Brain microvascular endothelial cell (primary cell): Measurements from ENCODE around the gene SNAI1.

Experiments
- DNase-seq: peaks from one replicate; pipeline ENCODE4 v3.0.0-alpha.2; 2020
- H3K27ac ChIP-seq: fragments of 250-450 bp; sonication (Bioruptor Pico); 2 replicates; pipeline ENCODE4 v1.5.1; 2020; ENCODE audit warnings: mild to moderate bottlenecking, moderate library complexity
- H3K27me3 ChIP-seq: fragments of 250-450 bp; sonication (Bioruptor Pico); replicated peaks from 2 replicates; pipeline ENCODE4 v1.5.1; 2020; ENCODE audit warnings: mild to moderate bottlenecking
- H3K36me3 ChIP-seq: fragments of 250-450 bp; sonication (Bioruptor Pico); replicated peaks from 2 replicates; pipeline ENCODE4 v1.5.1; 2020; ENCODE audit warnings: mild to moderate bottlenecking
- H3K4me3 ChIP-seq: 2 replicates; pipeline ENCODE4 v1.5.1; 2011; ENCODE audit warnings: low read depth, mild to moderate bottlenecking, control low read depth, low read length, moderate library complexity
- in situ Hi-C: cut with HindIII; loops from 2 replicates; pipeline ENCODE4 v1.10.0; 2017; ENCODE audit warnings: low sequenced_read_pairs, low pct_ligation_motif_present
- TF ChIP-seq, protein P1 (sequence below): IDR thresholded peaks from 2 replicates; pipeline ENCODE4 v1.5.1; 2011; ENCODE audit warnings: low read depth, mild to moderate bottlenecking, moderate library complexity, low read length, control low read depth, inconsistent platforms; ENCODE audit errors: missing control alignments

SNAI1 gene

GRCh38 chr20:50038169-50038568 is 55.4 kb downstream of the SNAI1 start:
- no peak overlapping the region for H3K4me3 ChIP-seq
- no peak overlapping the region for H3K27ac ChIP-seq
- no peaks in the 10 kb centered on the region for H3K36me3 ChIP-seq
- no peaks in the 10 kb centered on the region for H3K27me3 ChIP-seq
- in situ Hi-C loops: no loop called here
- TF ChIP-seq, protein P1, sequence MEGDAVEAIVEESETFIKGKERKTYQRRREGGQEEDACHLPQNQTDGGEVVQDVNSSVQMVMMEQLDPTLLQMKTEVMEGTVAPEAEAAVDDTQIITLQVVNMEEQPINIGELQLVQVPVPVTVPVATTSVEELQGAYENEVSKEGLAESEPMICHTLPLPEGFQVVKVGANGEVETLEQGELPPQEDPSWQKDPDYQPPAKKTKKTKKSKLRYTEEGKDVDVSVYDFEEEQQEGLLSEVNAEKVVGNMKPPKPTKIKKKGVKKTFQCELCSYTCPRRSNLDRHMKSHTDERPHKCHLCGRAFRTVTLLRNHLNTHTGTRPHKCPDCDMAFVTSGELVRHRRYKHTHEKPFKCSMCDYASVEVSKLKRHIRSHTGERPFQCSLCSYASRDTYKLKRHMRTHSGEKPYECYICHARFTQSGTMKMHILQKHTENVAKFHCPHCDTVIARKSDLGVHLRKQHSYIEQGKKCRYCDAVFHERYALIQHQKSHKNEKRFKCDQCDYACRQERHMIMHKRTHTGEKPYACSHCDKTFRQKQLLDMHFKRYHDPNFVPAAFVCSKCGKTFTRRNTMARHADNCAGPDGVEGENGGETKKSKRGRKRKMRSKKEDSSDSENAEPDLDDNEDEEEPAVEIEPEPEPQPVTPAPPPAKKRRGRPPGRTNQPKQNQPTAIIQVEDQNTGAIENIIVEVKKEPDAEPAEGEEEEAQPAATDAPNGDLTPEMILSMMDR: no peak
- no peak for DNase-seq
